AG09309 (cell line): ENCODE data around the gene LMO1.

Experiments
- DNase-seq: peaks from one replicate; pipeline ENCODE4 v3.0.0-alpha.2; 2010; ENCODE audit warnings: low read depth
- H3K4me3 ChIP-seq: 2 replicates; pipeline ENCODE4 v1.5.1; 2011; ENCODE audit warnings: mild to moderate bottlenecking, low read depth, low read length, moderate library complexity; ENCODE audit not compliant: control insufficient read depth
- CTCF ChIP-seq: IDR thresholded peaks from 2 replicates; pipeline ENCODE4 v1.5.1; 2011; ENCODE audit warnings: mild to moderate bottlenecking, low read depth, low read length, inconsistent platforms; ENCODE audit not compliant: insufficient read depth, control insufficient read depth; ENCODE audit errors: missing control alignments

Gene LMO1

GRCh38 chr11:8256271-8257002, 7.2 kb downstream of the LMO1 start:
- DNase-seq = no peak
- TF ChIP-seq CTCF = no peak
- H3K4me3 ChIP-seq = no peak overlapping the region

GRCh38 chr11:8253566-8253965, 10.1 kb downstream of the LMO1 start:
- no peak overlapping the region for H3K4me3 ChIP-seq
- no peak for TF ChIP-seq CTCF
- DNase-seq = no peak

- no peak for DNase-seq
- TF ChIP-seq CTCF = no peak
- no peak overlapping the region for H3K4me3 ChIP-seq
Observed at GRCh38 chr11:8252946-8253345, 10.7 kb downstream of the LMO1 start.

- H3K4me3 ChIP-seq = no peak overlapping the region
- no peak for TF ChIP-seq CTCF
- no peak for DNase-seq
Observed at GRCh38 chr11:8252388-8252787, 11.3 kb downstream of the LMO1 start.

- TF ChIP-seq CTCF = no peak
- DNase-seq = no peak
- no peak overlapping the region for H3K4me3 ChIP-seq
Observed at GRCh38 chr11:8251616-8252295, 11.9 kb downstream of the LMO1 start.

- no peak for TF ChIP-seq CTCF
- DNase-seq = no peak
- H3K4me3 ChIP-seq = no peak overlapping the region
Observed at GRCh38 chr11:8250981-8251615, 12.6 kb downstream of the LMO1 start.
